Astrocyte of the cerebellum (primary cell): ENCODE measurements around the gene KCTD21.

Experiments
- DNase-seq: peaks from one replicate; pipeline ENCODE4 v3.0.0-alpha.2; 2011; ENCODE audit warnings: low read depth
- H3K4me3 ChIP-seq: 2 replicates; pipeline ENCODE4 v1.5.1; 2011; ENCODE audit warnings: mild to moderate bottlenecking, low read depth, low read length, moderate library complexity
- in situ Hi-C: cut with HindIII; loops from 2 replicates; pipeline ENCODE4 v1.10.0; 2017; ENCODE audit warnings: low sequenced_read_pairs
- TF ChIP-seq, protein P1 (sequence below): IDR thresholded peaks from 2 replicates; pipeline ENCODE4 v1.5.1; 2012; ENCODE audit warnings: low read length, low read depth, moderate library complexity, mild to moderate bottlenecking; ENCODE audit errors: missing control alignments

The KCTD21 gene

DNA sequence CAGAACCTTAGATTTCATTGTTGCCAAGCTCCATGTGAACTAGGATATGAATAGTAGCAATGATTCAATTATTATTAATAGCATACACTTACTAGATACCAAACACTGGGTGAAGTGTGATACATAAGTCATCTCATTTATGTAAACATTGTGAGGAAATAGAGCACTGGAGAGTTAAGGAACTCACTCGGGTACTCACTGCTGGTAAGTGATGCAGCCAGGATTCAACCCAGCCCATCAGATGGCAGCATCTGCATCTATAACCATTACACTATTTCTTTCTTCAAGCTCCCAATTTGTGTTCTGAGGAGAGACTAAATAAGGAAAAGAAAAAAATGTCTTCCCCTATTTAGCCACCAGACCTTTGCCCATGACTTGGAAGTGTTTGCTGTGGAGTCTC lies 38.8 kb downstream of the KCTD21 start:
- in situ Hi-C loops, result no loop called here

DNA sequence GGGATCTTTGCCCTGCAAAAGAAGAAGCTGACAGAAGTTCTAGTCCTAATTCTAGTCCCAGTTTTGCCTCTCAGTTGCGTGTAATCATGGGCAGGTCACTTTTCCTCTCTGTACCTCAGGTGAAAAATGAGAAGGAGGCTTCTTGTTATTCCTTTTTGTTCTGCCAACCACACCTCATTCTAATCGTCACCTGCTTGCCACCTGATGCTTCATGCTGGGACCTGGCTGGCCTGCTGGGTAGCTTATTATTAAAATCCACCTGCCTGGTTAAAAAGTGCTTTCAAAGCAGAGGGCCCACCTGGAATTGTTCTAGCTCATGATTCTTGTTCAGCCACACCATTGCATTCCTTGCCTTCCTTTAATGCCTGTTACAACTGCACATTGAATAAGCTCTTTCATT lies 40.6 kb downstream of the KCTD21 start:
- no peak for DNase-seq
- no peak overlapping the region for H3K4me3 ChIP-seq
- TF ChIP-seq, protein P1, sequence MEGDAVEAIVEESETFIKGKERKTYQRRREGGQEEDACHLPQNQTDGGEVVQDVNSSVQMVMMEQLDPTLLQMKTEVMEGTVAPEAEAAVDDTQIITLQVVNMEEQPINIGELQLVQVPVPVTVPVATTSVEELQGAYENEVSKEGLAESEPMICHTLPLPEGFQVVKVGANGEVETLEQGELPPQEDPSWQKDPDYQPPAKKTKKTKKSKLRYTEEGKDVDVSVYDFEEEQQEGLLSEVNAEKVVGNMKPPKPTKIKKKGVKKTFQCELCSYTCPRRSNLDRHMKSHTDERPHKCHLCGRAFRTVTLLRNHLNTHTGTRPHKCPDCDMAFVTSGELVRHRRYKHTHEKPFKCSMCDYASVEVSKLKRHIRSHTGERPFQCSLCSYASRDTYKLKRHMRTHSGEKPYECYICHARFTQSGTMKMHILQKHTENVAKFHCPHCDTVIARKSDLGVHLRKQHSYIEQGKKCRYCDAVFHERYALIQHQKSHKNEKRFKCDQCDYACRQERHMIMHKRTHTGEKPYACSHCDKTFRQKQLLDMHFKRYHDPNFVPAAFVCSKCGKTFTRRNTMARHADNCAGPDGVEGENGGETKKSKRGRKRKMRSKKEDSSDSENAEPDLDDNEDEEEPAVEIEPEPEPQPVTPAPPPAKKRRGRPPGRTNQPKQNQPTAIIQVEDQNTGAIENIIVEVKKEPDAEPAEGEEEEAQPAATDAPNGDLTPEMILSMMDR, result no peak
- in situ Hi-C loops, result no loop called here

More for the DNA sequence above, 38.8 kb downstream of the KCTD21 start:
- DNase-seq, result no peak
- TF ChIP-seq, protein P1, result peak; percentile 32
- no peak overlapping the region for H3K4me3 ChIP-seq

DNA sequence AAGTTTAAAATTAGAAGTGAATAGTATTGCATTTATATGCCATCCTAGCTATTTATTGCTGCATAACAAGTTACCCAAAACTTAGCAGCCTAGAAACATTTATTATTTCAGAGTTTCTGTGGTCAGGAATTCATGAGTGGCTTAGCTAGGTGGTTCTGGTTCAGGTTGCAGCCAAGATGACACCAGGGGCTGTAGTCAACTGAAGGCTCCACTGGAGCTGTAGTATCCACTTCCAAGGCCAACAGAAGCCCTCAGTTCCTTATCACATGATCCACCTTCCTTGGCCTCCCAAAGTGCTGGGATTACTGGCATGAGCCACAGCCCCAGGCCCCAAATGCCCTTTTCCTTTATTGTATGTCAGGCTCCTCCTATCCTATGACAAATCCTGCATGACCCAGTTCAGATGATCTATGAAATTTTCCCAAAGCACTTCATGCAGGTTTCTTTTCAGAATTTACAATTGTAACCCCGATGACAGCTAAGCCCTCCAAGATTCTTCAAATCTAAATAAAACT lies 42.9 kb downstream of the KCTD21 start:
- H3K4me3 ChIP-seq, result no peak overlapping the region
- TF ChIP-seq, protein P1, result no peak
- in situ Hi-C loops, result no loop called here
- no peak for DNase-seq

DNA sequence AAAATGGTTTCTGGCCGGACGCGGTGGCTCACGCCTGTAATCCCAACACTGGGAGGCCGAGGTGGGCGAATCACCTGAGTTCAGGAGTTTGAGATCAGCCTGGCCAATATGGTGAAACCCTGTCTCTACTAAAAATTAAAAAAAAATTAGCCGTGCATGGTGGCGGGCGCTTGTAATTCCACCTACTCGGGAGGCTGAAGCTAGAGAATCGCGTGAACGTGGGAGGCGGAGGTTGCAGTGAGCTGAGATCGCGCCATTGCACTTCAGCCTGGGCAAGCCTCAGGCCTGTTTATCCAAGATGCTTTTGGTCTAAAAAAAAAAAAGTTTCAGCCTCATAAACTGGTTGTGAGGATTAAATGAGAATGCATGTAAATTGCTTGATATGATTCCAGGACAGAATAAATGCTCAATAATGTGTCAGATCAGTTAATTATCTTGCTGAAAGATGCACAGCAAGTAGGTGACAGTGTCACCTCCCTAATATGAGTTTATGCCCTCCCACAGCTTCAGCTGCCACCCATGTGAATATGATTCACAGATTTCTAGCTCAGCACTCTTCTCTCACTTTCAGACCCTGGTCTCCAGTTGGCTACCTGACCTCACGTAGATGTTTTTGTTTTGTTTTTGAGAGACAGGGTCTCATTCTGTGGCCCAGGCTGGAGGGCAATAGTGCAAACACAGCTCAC lies 47.9 kb downstream of the KCTD21 start:
- no peak for DNase-seq
- in situ Hi-C loops, result no loop called here
- TF ChIP-seq, protein P1, result no peak
- H3K4me3 ChIP-seq, result peak overlapping the region; percentile 96

DNA sequence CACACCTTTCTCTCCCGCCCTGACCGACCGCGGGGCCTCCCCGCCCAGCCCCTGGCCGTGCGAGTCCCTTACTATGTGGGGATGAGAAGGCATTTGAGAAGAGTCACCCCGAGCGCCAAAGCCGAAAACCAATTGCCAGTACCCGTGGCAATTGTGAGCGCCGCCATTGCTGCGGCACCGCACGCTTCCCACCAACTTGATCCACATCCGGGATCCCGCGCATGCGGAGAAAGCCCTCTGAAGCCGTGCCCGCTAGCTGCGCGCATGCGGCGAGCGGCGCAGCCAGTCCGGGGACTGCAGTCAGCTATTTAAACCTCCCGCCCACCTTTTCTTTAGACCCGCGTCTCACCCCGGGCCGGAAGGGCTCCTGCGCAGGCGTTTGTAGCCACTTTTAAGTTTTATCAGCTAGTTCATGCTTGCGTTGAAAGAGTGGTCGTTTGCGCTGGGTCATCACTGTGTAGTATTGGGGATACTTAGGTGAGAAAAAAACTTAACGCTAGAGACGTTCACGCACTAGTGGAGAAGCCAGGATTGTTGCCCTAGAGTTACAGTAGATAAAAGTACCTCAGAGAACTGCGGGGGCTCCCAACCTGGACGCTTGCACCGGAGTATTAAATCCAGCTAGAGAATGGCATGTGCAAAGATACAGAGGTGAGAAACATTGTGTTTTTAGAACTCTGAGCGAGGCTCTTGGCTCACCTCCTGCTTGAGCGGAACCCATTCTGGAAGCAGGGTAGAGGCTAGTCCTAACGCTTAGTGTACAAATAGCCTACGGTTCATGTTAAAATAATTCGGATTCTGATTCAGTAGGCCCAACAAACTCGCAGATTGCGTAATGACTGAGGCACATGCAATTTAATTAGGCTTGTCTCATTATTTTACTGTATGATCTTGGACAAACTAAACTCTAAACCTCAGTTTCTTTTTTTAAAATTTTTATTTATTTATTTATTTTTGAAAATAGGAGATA lies 48.7 kb downstream of the KCTD21 start, which contains the start of gene ALG8:
Gene ALG8, minus strand, starts transcription at position 205 of the 970 bp plus-strand sequence. Its CDS starts 38 bp downstream, at position 167.
- DNase-seq, result peak; percentile 89
- TF ChIP-seq, protein P1, result no peak
- in situ Hi-C loops, result no loop called here
- H3K4me3 ChIP-seq, result peak within 1 kb of the TSS; percentile 96

DNA sequence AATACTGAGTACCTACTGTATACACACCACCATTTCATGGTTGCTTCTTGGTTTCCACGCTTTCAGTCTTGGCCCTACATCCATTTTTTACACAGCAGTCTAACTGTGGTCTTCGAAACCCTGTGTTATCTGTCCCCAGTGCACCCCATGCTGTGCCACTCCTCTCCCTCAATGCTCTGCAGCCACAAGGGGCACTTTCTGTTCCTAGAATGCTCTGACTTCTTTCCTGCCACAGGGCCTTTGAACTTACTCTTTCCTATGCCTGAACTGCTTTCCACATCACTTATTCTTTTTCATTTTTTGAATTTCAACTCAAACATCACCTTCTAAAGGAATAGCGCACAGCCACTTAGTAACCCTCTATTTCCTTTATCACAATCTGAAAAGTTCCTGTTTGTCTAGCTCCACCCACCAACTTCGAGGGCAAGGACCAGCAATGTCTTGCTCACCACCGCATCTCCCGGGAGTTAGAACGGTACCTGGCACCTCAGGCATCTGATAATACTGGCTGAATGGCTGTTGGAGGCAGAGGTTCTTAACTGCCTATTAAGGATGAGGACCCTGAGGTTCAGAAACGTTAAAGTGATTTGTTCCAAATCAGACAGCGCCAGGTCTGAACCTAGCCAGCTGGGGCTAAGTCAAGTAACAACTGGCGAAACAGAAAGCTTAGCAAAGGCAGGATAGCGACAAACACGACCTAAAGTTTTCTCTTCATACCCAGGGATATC lies 49.6 kb downstream of the KCTD21 start:
- in situ Hi-C loops, result no loop called here
- H3K4me3 ChIP-seq, result peak overlapping the region; percentile 96
- TF ChIP-seq, protein P1, result no peak
- no peak for DNase-seq
